Neuronal stem cell (in vitro differentiated cells): ENCODE data around the gene AUTS2.

Source experiments
- DNase-seq: peaks from one replicate; pipeline ENCODE4 v3.0.0-alpha.2; 2013; ENCODE audit warnings: low spot score
- H2AFZ ChIP-seq: one replicate; pipeline ENCODE4 v1.6.1; 2013; ENCODE audit warnings: mild to moderate bottlenecking, low read length, inconsistent platforms
- H2AK5ac ChIP-seq: 2 replicates; pipeline ENCODE4 v1.6.1; 2013; ENCODE audit warnings: low read depth, mild to moderate bottlenecking, inconsistent platforms, low read length, moderate library complexity, mixed read lengths
- H2BK120ac ChIP-seq: 2 replicates; pipeline ENCODE4 v1.6.1; 2013; ENCODE audit warnings: low read depth, mild to moderate bottlenecking, inconsistent platforms, low read length, moderate library complexity, mixed read lengths
- H2BK12ac ChIP-seq: one replicate; pipeline ENCODE4 v1.6.1; 2013; ENCODE audit warnings: low read length, inconsistent platforms
- H2BK15ac ChIP-seq: 2 replicates; pipeline ENCODE4 v1.6.1; 2013; ENCODE audit warnings: mild to moderate bottlenecking, low read length, inconsistent platforms, mixed read lengths
- H2BK5ac ChIP-seq: one replicate; pipeline ENCODE4 v1.6.1; 2013; ENCODE audit warnings: inconsistent platforms, mild to moderate bottlenecking, low read length, moderate library complexity
- H3K14ac ChIP-seq: one replicate; pipeline ENCODE4 v1.6.1; 2013; ENCODE audit warnings: low read length, inconsistent platforms
- H3K18ac ChIP-seq: 2 replicates; pipeline ENCODE4 v1.6.1; 2013; ENCODE audit warnings: low read length, inconsistent platforms
- H3K23ac ChIP-seq: 2 replicates; pipeline ENCODE4 v1.6.1; 2013; ENCODE audit warnings: low read depth, mild to moderate bottlenecking, mixed read lengths, low read length, inconsistent platforms; ENCODE audit not compliant: poor library complexity
- H3K27ac ChIP-seq: replicated peaks from 3 replicates; pipeline ENCODE4 v1.5.1; 2013; ENCODE audit warnings: low read length, inconsistent platforms
- H3K27me3 ChIP-seq, 3 experiments: 2 replicates each; pipeline ENCODE4 v1.6.1; 2013; ENCODE audit warnings: low read length in 3 of 3, mild to moderate bottlenecking in 2 of 3, inconsistent platforms in 1 of 3, low read depth in 1 of 3, mixed read lengths in 1 of 3, moderate library complexity in 1 of 3; ENCODE audit not compliant: control insufficient read depth in 3 of 3, insufficient read depth in 3 of 3
- H3K36me3 ChIP-seq, 2 donors: replicated peaks in 1 of 2; 2 replicates each; pipeline ENCODE4 v1.6.1; 2013; ENCODE audit warnings: low read length in 2 of 2; ENCODE audit not compliant: control insufficient read depth in 2 of 2, insufficient read depth in 2 of 2
- H3K4ac ChIP-seq: 2 replicates; pipeline ENCODE4 v1.6.1; 2013; ENCODE audit warnings: inconsistent platforms, mild to moderate bottlenecking, low read length, moderate library complexity
- H3K4me1 ChIP-seq, 2 donors: 1 replicate in 1 of 2; 2 replicates in 1 of 2; pipeline ENCODE4 v1.6.1; 2013; ENCODE audit warnings: low read length in 2 of 2, low read depth in 1 of 2; ENCODE audit not compliant: control insufficient read depth in 2 of 2, insufficient read depth in 1 of 2
- H3K4me2 ChIP-seq: one replicate; pipeline ENCODE4 v1.6.1; 2013; ENCODE audit warnings: mild to moderate bottlenecking, low read length, inconsistent platforms; ENCODE audit not compliant: insufficient read depth, poor library complexity, severe bottlenecking
- H3K4me3 ChIP-seq, 2 donors: 2 replicates each; pipeline ENCODE4 v1.5.1; 2013; ENCODE audit warnings: low read length in 2 of 2, mild to moderate bottlenecking in 2 of 2, inconsistent platforms in 1 of 2, moderate library complexity in 1 of 2
- H3K79me1 ChIP-seq: one replicate; pipeline ENCODE4 v1.6.1; 2013; ENCODE audit warnings: low read depth, mild to moderate bottlenecking, inconsistent platforms, low read length, moderate library complexity
- H3K9ac ChIP-seq: one replicate; pipeline ENCODE4 v1.6.1; 2013; ENCODE audit warnings: mild to moderate bottlenecking, low read depth, low read length, inconsistent platforms; ENCODE audit not compliant: poor library complexity
- H3K9me3 ChIP-seq, 2 donors: replicated peaks in 1 of 2; 2 replicates each; pipeline versions ENCODE3 to v1.6.1; 2013; ENCODE audit warnings: low read length in 2 of 2, mild to moderate bottlenecking in 2 of 2, inconsistent platforms in 1 of 2, low read depth in 1 of 2, mixed read lengths in 1 of 2, moderate library complexity in 1 of 2; ENCODE audit not compliant: control insufficient read depth in 2 of 2, insufficient read depth in 1 of 2
- H4K8ac ChIP-seq: one replicate; pipeline ENCODE4 v1.6.1; 2013; ENCODE audit warnings: low read depth, mild to moderate bottlenecking, inconsistent platforms, low read length, moderate library complexity
- H4K91ac ChIP-seq: one replicate; pipeline ENCODE4 v1.6.1; 2013; ENCODE audit warnings: low read length, low read depth, mild to moderate bottlenecking, inconsistent platforms; ENCODE audit not compliant: poor library complexity
- WGBS, 2 donors: extraction: QIAGEN DNeasy Blood & Tissue Kit; methylation state at CpG; one replicate each; pipeline ENCODE4 v1.1.7; 2013; ENCODE audit warnings: missing lambda C conversion rate in 2 of 2, mixed read lengths in 1 of 2; ENCODE audit not compliant: insufficient read length in 2 of 2, insufficient replicate concordance in 1 of 2; ENCODE audit errors: extremely low coverage in 2 of 2; 5-methylcytosine and 5-hydroxymethylcytosine counted together

AUTS2 gene

DNA sequence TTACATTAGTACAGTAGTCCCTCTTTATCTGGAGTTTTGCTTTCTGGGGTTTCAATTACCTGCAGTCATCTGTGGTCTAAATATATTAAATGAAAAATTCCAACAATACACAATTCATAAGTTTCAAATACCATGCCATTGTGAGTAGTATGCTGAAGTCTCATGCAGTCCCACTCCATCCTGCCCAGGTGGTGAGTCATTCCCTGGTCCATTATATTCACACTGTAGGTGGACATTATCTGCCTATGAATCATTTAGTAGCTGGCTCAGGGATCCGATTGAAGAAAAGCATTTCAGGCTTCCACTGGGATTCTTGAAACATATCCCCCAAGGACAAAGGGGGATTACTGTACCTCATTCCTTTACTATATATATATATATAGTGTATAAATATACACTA is 1235.5 kb downstream of the AUTS2 start:
- no peaks in the 10 kb centered on the region for H3K27me3 ChIP-seq
- peaks cover 3 to 13% of the 10 kb centered on the region in 2 donors for H3K9me3 ChIP-seq
- H3K4me1 ChIP-seq = peaks cover 4 to 7% of the 10 kb centered on the region in 2 donors
- no peak overlapping the region for H2BK120ac ChIP-seq
- H2BK15ac ChIP-seq = no peak overlapping the region
- H3K18ac ChIP-seq = no peak overlapping the region
- H2AK5ac ChIP-seq = no peak overlapping the region
- no peak overlapping the region for H3K4me3 ChIP-seq
- H3K23ac ChIP-seq = no peak overlapping the region
- no peak overlapping the region for H3K14ac ChIP-seq
- no peak overlapping the region for H3K27ac ChIP-seq
- no peak overlapping the region for H4K8ac ChIP-seq
- no peak overlapping the region for H2AFZ ChIP-seq
- no peak for DNase-seq
- WGBS, 2 donors = no CpG with 5 or more reads among the region's 1 CpG
- no peak overlapping the region for H2BK12ac ChIP-seq
- no peaks in the 10 kb centered on the region for H3K79me1 ChIP-seq
- no peak overlapping the region for H3K4ac ChIP-seq
- H3K36me3 ChIP-seq = no peaks in the 10 kb centered on the region
- no peak overlapping the region for H3K4me2 ChIP-seq
- H2BK5ac ChIP-seq = no peak overlapping the region
- H4K91ac ChIP-seq = no peak overlapping the region
- no peak overlapping the region for H3K9ac ChIP-seq

DNA sequence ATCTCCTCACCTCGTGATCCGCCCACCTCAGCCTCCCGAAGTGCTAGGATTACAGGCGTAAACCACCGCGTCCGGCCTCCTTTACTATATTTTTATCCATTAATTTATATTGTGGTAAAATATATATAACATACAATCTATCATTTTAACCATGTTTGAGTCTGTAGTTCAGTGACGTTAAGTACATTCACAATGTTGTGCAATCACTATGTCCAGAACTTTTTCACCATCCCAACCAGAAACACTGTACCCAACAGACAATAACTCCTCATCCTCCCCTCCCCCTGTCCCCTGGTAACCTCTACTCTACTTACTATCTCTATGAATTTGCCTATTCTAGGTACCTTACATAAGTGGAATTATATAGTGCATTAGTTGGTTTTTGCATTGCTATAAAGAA is 1236.1 kb downstream of the AUTS2 start:
- Histone ChIP-seq H3K9me3 (peaks cover 3 to 13% of the 10 kb centered on the region in 2 donors), H4K8ac (no peak overlapping the region)

DNA sequence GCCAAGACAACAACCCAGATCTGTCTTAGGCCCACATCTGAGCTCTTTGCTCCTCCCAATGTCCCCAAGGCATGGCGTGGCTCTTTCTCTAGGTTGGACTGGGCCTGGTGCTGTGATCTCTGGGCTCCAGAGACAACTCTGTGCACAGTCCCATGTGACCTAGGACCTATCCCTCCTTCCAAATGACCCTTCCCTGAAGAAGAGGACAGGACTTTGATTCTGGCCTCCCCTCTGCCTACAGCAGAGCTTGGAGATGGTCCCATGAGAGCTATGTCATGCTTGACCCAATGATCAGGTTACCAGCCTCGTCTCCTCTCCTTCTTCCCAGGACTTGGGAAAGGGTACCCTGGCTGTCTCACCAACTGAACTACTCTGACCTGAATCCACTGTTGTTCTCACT is 1237.4 kb downstream of the AUTS2 start:
- no peak overlapping the region for H2BK5ac ChIP-seq
- no peak overlapping the region for H4K91ac ChIP-seq
- peaks cover 3 to 13% of the 10 kb centered on the region in 2 donors for H3K9me3 ChIP-seq
- H2BK15ac ChIP-seq = no peak overlapping the region
- H4K8ac ChIP-seq = no peak overlapping the region
- no peak overlapping the region for H3K27ac ChIP-seq
- no peak for DNase-seq
- no peak overlapping the region for H3K9ac ChIP-seq
- no peaks in the 10 kb centered on the region for H3K4me1 ChIP-seq
- H2BK12ac ChIP-seq = no peak overlapping the region
- no peak overlapping the region for H3K14ac ChIP-seq
- no peaks in the 10 kb centered on the region for H3K27me3 ChIP-seq
- peak overlapping the region; percentile 15 for H3K18ac ChIP-seq
- peak overlapping the region; percentile 23 for H2AK5ac ChIP-seq
- H3K4me2 ChIP-seq = no peak overlapping the region
- H3K4me3 ChIP-seq = no peak overlapping the region
- WGBS, 2 donors = no CpG with 5 or more reads among the region's 2 CpGs
- H3K23ac ChIP-seq = no peak overlapping the region
- H2BK120ac ChIP-seq = no peak overlapping the region
- H3K79me1 ChIP-seq = no peaks in the 10 kb centered on the region
- H2AFZ ChIP-seq = no peak overlapping the region
- H3K36me3 ChIP-seq = no peaks in the 10 kb centered on the region
- no peak overlapping the region for H3K4ac ChIP-seq

More for the DNA sequence above, 1236.1 kb downstream of the AUTS2 start:
- Histone ChIP-seq H3K27ac (no peak overlapping the region), H3K4ac (no peak overlapping the region), H3K27me3 (no peaks in the 10 kb centered on the region), H3K79me1 (no peaks in the 10 kb centered on the region), H3K4me1 (peaks cover 4 to 5% of the 10 kb centered on the region in 2 donors), H3K4me3 (no peak overlapping the region), H3K18ac (no peak overlapping the region), H4K91ac (no peak overlapping the region), H2BK120ac (no peak overlapping the region), H2BK12ac (no peak overlapping the region), H2BK5ac (no peak overlapping the region), H3K4me2 (no peak overlapping the region), H2AK5ac (no peak overlapping the region), H3K9ac (no peak overlapping the region), H3K23ac (no peak overlapping the region), H3K14ac (no peak overlapping the region), H2AFZ (no peak overlapping the region), H3K36me3 (no peaks in the 10 kb centered on the region), H2BK15ac (no peak overlapping the region)
- DNase-seq = no peak
- no CpG with 5 or more reads among the region's 8 CpGs for WGBS, 2 donors

DNA sequence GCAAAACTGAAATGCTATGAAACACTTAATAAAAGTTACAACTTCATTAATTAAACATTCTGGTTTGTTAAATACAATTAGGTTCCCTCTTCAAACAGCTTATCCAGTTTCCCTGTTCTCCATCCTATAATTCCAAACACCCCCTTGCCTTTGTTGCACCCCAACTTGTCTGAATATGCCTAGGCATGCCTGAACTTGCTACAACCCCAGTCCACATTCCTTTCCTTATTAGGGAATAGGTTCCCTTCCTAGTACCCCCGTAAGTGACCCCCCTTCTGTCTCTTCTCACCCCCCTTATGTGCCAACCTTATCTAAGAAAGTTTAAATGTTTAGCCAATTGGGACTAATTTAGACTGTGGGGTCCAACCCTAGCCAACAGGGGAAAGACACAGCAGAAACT is 1238.0 kb downstream of the AUTS2 start:
- Histone ChIP-seq H3K9me3 (peaks cover 3 to 13% of the 10 kb centered on the region in 2 donors), H3K4me2 (no peak overlapping the region), H2BK15ac (no peak overlapping the region), H4K8ac (no peak overlapping the region), H2BK12ac (no peak overlapping the region), H3K9ac (no peak overlapping the region), H4K91ac (no peak overlapping the region), H2AK5ac (no peak overlapping the region), H3K18ac (no peak overlapping the region), H3K27me3 (no peaks in the 10 kb centered on the region), H3K79me1 (no peaks in the 10 kb centered on the region), H2BK5ac (no peak overlapping the region), H3K27ac (no peak overlapping the region), H3K4me3 (no peak overlapping the region), H2AFZ (peak overlapping the region; percentile 43), H3K14ac (no peak overlapping the region), H3K23ac (no peak overlapping the region), H2BK120ac (no peak overlapping the region), H3K36me3 (no peaks in the 10 kb centered on the region), H3K4ac (no peak overlapping the region), H3K4me1 (no peaks in the 10 kb centered on the region)
- DNase-seq = no peak
- no CpG with 5 or more reads among the region's 1 CpG for WGBS, 2 donors
